Astrocyte of the spinal cord (primary cell): Measurements from ENCODE around the gene TMX1.

Experiments
- DNase-seq: peaks from one replicate; pipeline ENCODE4 v3.0.0; 2011; ENCODE audit warnings: low read depth, low spot score
- H3K4me3 ChIP-seq: 2 replicates; pipeline ENCODE4 v1.5.1; 2011; ENCODE audit warnings: low read depth, mild to moderate bottlenecking, low read length, moderate library complexity
- in situ Hi-C: cut with HindIII; loops from 2 replicates; pipeline ENCODE4 v1.10.0; 2017; ENCODE audit warnings: low sequenced_read_pairs
- TF ChIP-seq, protein P1 (sequence below): IDR thresholded peaks from 2 replicates; pipeline ENCODE4 v1.5.1; 2012; ENCODE audit warnings: low read depth, mild to moderate bottlenecking, low read length, inconsistent platforms

Gene TMX1

DNA sequence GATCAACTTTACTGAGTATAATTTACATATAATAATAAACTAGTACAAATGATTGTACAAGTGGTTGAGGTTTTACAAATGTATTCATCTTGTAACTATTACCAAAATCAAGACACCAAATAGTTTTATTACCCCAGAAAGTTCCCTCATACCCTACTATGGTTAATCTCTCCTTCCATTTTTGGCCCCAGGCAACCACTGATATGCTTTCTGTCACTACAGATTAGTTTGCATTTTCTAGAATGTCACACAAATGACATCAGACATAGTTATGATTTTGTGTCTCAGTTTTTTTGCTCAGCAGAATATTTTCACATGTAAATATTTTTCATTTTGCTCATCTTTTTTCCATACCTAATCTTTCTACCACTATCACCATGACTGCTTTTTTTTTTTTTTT is 49.1 kb downstream of the TMX1 start:
- in situ Hi-C loops = no loop called here
- no peak overlapping the region for H3K4me3 ChIP-seq
- no peak for DNase-seq
- TF ChIP-seq, protein P1, sequence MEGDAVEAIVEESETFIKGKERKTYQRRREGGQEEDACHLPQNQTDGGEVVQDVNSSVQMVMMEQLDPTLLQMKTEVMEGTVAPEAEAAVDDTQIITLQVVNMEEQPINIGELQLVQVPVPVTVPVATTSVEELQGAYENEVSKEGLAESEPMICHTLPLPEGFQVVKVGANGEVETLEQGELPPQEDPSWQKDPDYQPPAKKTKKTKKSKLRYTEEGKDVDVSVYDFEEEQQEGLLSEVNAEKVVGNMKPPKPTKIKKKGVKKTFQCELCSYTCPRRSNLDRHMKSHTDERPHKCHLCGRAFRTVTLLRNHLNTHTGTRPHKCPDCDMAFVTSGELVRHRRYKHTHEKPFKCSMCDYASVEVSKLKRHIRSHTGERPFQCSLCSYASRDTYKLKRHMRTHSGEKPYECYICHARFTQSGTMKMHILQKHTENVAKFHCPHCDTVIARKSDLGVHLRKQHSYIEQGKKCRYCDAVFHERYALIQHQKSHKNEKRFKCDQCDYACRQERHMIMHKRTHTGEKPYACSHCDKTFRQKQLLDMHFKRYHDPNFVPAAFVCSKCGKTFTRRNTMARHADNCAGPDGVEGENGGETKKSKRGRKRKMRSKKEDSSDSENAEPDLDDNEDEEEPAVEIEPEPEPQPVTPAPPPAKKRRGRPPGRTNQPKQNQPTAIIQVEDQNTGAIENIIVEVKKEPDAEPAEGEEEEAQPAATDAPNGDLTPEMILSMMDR = no peak

DNA sequence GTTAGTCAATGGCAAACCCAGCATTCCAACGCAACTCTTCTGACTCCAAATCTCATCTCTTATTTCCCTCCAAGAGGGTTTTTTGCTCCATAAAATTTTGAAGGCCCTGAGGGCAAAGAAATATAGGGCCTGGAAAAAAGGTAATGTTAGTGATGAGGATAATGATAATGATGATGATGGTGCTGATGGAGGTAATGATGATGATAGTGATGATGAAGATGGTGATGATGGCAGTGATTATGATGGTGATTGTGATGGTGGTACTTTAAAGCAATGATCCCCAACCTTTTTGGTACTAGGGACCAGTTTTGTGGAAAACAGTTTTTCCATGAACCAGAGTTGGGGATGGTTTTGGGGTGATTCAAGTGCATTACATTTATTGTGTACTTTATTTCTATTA is 50.1 kb downstream of the TMX1 start:
- TF ChIP-seq, protein P1 = no peak
- in situ Hi-C loops = no loop called here
- H3K4me3 ChIP-seq = no peak overlapping the region
- no peak for DNase-seq

DNA sequence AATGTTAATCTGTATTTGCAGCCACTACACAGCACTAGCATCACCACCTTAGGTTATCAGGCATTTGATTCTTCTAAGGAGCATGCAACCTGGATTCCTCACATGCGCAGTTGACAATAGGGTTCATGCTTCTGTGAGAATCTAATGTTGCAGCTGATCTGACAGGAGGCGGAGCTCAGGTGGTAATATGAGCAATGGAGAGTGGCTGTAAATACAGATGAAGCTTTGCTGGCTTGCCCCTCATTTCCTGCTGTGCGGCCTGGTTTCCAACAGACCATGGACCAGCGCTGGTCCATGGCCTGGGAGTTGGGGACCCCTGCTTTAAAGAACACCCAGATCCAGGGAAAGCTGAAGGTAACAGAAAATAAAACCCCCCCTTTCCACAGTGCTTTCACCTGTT is 51.0 kb downstream of the TMX1 start:
- DNase-seq = no peak
- in situ Hi-C loops = no loop called here
- H3K4me3 ChIP-seq = no peak overlapping the region
- TF ChIP-seq, protein P1 = no peak

DNA sequence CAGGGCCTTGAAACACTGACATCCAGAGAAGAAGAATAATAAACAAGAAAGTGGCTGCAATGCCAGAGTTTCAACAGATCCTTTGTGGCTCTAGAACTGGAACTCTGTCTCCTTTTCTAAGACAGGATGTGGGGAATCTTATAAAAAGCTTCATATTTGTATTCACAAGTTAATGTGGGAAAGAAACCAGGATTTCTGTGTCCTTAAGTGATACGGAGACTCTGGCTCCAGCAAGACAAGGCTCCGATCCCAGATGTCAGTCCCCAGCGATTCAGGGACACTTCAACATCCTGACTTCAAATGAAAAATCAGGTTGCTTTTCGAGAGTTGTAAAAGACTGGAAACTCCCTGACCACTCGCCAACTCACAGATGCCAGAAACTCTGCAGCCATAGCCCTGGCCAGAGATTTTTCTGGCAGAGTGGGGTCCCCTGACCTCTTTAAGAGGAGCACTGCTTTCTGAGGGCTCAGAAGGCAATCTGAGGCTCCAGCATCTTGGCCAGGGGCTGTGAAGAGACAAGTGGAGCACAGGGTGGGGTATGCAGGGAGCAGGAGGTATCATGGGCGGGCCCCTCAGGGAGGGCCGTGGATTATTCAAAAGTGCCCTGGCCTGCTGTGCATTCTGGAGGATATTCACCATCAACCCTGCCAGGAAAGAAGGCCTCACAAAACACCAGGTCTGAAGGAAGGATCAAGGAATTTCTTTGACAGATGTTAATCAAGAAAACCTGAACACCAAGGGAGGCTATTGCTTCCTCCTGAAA is 53.3 kb downstream of the TMX1 start:
- in situ Hi-C loops = no loop called here
- H3K4me3 ChIP-seq = no peak overlapping the region
- TF ChIP-seq, protein P1 = no peak
- peak; percentile 61 for DNase-seq

DNA sequence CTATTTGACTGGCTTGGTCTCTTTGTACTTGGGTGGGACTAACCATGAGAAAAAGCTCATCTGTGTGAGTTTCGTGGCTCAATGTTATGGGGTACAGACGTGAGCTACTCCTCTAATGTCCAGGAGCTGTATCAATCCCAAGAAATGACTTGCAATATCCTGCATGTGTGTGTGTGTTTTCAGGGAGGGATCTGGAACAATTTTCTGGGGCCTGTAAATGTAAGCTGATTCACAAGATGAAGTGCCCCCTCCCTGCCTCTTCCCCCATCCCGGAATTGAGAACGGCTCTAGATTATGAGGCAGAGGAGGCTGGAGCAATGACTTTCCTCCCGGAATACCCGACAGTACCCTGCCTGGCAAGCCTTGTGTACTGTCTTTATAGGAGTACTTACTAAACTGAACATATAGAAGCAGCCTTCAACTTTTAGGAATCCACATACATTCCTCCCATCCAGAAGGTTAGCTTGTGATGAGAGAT is 53.9 kb downstream of the TMX1 start:
- in situ Hi-C loops = no loop called here
- no peak overlapping the region for H3K4me3 ChIP-seq
- TF ChIP-seq, protein P1 = no peak
- DNase-seq = no peak

DNA sequence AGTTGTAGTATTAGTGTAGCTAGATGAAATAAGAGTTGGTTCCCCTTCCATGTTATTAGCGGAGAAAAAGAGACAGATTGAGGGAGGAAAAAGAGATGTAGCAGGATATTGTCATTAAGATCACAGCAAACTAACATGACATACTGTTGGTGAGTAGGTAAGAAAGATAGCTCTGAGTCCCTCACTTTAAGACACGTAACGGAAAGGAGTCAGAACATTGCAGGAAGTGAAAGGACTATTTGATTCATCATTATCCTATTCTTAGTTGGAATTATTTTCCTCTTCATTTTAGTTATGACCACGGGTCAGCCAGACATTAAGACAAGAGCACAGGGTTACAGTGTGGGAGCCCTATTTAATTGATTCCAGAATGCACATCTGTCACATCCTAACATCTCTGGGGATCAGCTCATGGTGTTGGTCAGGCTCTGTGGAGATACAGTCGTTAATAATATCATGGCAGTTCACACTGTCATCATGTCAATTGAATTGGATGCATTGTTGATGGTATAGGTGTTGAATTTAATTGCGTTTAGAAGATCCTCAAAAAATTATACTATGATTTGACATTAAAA is 55.0 kb downstream of the TMX1 start:
- no peak for DNase-seq
- in situ Hi-C loops = no loop called here
- TF ChIP-seq, protein P1 = no peak
- H3K4me3 ChIP-seq = no peak overlapping the region
